Measurements from ENCODE around the gene SLC6A3.

SLC6A3 gene

GRCh38 chr5:1413611-1414241 lies 31.5 kb downstream of the SLC6A3 start:
- no peak for TF ChIP-seq CTCF (IDR thresholded peaks at IDR 0.05; ENCODE audit: extremely low read depth, insufficient read depth, missing control alignments)
- in situ Hi-C loops (cut with MboI; ENCODE audit: low pct_unique_long_range_greater_than_20kb, low sequenced_read_pairs, unreplicated experiment) = no loop called here
- DNase-seq (ENCODE audit: low spot score) = no peak

- no peak for TF ChIP-seq CTCF (IDR thresholded peaks at IDR 0.05; ENCODE audit: extremely low read depth, insufficient read depth, missing control alignments)
- no peak for DNase-seq (ENCODE audit: low spot score)
- in situ Hi-C loops (cut with MboI; ENCODE audit: low pct_unique_long_range_greater_than_20kb, low sequenced_read_pairs, unreplicated experiment) = no loop called here
These were observed 32.0 kb downstream of the SLC6A3 start for GRCh38 chr5:1413211-1413610.

DNA sequence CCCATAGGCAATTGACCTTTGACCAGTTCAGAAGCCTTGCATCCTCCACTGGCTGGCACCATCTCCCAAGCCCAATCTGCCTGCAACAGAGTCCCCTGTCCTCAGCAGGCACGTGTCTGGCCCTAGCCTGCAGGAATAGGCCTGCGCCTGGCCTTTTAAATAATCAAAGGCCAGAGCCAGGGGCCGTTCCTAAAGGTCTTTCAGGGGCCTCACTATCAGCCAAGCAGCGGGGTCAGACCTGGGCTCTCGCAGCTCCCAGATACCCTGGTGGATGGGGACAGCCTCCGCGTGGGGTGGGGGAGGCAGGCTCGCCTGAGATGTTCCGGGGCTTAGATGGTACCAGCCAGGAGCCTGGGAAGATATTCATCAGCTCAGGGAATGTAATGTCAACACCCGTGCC lies 32.6 kb downstream of the SLC6A3 start:
- in situ Hi-C loops (cut with MboI; ENCODE audit: low pct_unique_long_range_greater_than_20kb, low sequenced_read_pairs, unreplicated experiment) = no loop called here
- no peak for DNase-seq (ENCODE audit: low spot score)
- no peak for TF ChIP-seq CTCF (IDR thresholded peaks at IDR 0.05; ENCODE audit: extremely low read depth, insufficient read depth, missing control alignments)

DNA sequence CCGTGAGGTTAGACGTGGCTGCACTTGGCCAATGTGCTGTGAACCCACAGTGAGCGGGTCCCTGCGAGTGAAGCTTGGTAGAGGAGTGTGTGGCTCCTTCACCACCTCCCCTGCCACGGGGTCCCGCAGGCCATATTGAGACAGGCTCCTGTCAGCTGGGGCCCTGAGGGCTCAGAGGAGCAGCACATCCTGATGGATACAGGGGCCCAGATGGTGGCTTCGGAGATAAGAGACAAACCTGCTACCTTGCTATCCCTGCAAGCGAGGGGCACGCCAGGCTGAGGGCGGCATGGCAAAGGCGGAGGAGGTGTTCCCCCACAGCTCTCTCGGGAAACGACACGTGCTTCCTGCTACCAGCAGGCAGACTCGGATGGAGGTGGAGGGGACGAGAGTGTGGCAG lies 33.1 kb downstream of the SLC6A3 start:
- DNase-seq (ENCODE audit: low spot score) = no peak
- no peak for TF ChIP-seq CTCF (IDR thresholded peaks at IDR 0.05; ENCODE audit: extremely low read depth, insufficient read depth, missing control alignments)
- in situ Hi-C loops (cut with MboI; ENCODE audit: low pct_unique_long_range_greater_than_20kb, low sequenced_read_pairs, unreplicated experiment) = no loop called here

DNA sequence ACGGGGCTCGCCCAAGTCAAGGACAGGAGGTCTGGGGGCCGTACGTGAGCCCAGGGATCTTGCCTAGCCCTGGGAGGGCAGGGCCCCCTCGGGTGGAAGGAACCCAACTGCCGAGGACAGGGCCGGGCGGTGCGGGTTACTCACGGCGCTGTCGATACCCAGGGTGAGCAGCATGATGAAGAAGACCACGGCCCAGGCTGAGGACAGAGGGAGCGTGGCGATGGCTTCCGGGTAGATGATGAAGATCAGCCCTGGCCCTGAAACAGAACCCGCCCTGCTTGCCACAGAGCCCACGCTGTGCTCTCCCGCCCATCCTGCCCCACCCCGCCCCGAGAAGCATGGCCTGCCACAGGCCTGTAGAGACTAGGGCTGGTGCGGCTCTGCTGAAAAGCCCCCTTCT lies 34.1 kb downstream of the SLC6A3 start:
- in situ Hi-C loops (cut with MboI; ENCODE audit: low pct_unique_long_range_greater_than_20kb, low sequenced_read_pairs, unreplicated experiment) = no loop called here
- no peak for TF ChIP-seq CTCF (IDR thresholded peaks at IDR 0.05; ENCODE audit: extremely low read depth, insufficient read depth, missing control alignments)
- no peak for DNase-seq (ENCODE audit: low spot score)

DNA sequence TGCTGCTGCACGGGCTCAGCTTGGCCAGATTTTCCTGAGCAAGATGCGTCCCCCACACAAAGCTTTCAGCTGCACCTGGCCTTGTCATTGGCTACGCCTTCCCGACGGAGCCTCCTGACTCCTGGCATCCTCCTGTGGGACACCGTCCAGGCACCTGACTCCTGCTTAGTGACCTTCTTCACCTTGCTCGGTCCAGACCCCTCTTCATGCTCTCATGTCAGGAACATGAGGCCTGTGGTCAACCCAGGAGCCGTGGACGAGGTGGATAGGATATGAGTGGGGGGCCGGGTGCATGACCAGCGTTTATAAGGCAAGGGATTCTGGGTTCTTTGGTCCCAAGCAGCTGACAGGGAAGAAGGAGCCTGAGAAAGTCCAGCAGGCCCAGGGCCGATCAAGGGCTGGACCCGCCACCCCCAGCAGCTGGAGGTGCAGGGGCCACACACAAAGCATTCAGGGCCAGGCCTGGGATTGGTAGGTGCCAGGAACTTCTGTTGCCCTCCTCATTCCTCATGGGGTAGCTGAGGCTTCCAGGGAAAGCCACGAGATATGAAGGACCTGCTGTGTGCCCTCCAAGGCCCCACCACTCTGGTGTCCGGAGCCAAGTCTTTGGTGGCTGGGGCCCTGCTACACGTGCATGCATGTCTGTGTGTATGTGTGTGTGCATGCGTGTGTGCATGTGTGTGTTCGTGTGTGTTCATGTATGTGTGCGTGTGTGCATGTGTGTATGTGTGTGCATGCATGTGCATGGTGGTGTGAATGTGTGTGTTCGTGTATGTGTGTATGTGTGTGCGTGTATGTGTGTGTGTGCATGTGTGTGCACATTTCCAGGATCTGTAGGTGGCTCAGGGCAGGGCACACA lies 34.9 kb downstream of the SLC6A3 start:
- no peak for DNase-seq (ENCODE audit: low spot score)
- TF ChIP-seq CTCF (IDR thresholded peaks at IDR 0.05; ENCODE audit: extremely low read depth, insufficient read depth, missing control alignments) = no peak
- in situ Hi-C loops (cut with MboI; ENCODE audit: low pct_unique_long_range_greater_than_20kb, low sequenced_read_pairs, unreplicated experiment) = no loop called here
